ENCODE results near the gene PNMA1. TPM values are rescaled to one million over a fixed set of nuclear protein-coding genes. Genes with fewer than 3 reads are reported as not detected.

Gene PNMA1
- total RNA-seq, 2 donors from 2014 or later = 38.1 to 47.5 TPM

- H3K36me3 Mint-ChIP-seq (ENCODE audit: insufficient read depth in 2 of 2) = peaks cover under 1 to 6% of the 10 kb centered on the region in 2 donors
- H3K27me3 Mint-ChIP-seq (ENCODE audit: low read depth) = no peaks in the 10 kb centered on the region
- peaks cover 83% of the 10 kb centered on the region for H3K4me1 Mint-ChIP-seq (ENCODE audit: low read depth)
- no peak for DNase-seq
- H3K27ac Mint-ChIP-seq = peak overlapping the region; percentile 62
- peak overlapping the region; percentile 84 to 94 for H3K4me3 Mint-ChIP-seq
- ATAC-seq (replicated peaks in 1 of 2) = no peak
- no peaks in the 10 kb centered on the region for H3K9me3 Mint-ChIP-seq
These were observed 41.3 kb upstream of the PNMA1 start for GRCh38 chr14:73755434-73756014.

GRCh38 chr14:73754911-73755360 lies 40.8 kb upstream of the PNMA1 start:
- Mint-ChIP-seq H3K4me1 (ENCODE audit: low read depth) (peaks cover 84% of the 10 kb centered on the region), H3K27me3 (ENCODE audit: low read depth) (no peaks in the 10 kb centered on the region), H3K4me3 (peak overlapping the region; percentile 84 to 94), H3K9me3 (no peaks in the 10 kb centered on the region), H3K36me3 (ENCODE audit: insufficient read depth in 2 of 2) (peaks cover 2 to 5% of the 10 kb centered on the region in 2 donors), H3K27ac (peak overlapping the region; percentile 62)
- DNase-seq (no peak), ATAC-seq (replicated peaks in 1 of 2) (no peak)

DNA sequence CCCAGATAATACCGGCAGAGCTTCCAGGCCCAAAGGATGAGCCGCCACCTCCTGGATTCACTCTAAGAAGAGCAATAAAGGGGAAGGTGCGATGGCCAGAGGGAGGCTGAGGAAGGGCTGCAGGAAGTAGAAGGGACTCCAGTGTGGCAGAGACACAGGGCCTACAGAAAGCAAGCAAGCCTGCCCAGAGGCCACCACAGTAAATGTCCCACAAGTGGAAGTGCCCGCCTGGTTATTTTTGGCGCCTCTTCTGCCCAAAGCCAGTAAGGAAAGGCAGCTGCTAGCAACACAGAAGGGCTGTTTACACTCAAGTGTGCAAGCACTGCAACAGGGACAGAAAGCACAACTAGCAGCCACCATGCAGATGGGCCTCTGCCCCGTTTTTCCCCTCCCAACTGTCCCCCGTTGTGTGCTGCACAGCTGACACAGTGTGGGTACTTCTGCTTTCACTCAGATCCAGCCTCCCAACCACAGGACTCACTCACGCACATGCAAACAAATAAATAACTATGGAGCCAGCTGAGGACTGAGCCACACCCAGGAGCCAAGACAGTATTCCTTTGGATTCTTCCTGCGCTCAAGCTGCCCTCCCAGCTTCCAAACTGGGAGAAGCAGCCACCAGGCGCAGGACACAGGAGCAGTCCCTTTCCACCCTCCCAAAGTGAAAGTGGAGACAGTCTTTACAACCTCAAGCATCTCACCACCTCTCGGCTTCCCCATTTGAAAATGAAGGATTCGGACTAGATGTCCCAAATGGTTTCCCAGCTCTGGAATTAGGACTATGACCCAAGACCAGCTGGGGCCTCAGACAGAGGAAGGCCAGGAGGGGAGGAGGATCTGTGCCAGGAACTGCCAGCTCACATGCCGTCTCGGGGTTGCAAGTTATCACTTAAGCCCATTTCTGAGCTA lies 40.0 kb upstream of the PNMA1 start:
- DNase-seq = peak; percentile 75 to 85
- no peaks in the 10 kb centered on the region for H3K9me3 Mint-ChIP-seq
- H3K36me3 Mint-ChIP-seq (ENCODE audit: insufficient read depth in 2 of 2) = peaks cover 2 to 4% of the 10 kb centered on the region in 2 donors
- H3K27ac Mint-ChIP-seq = peak overlapping the region; percentile 62
- H3K27me3 Mint-ChIP-seq (ENCODE audit: low read depth) = no peaks in the 10 kb centered on the region
- peak; percentile 70 to 74 for ATAC-seq (replicated peaks in 1 of 2)
- H3K4me1 Mint-ChIP-seq (ENCODE audit: low read depth) = peaks cover 92% of the 10 kb centered on the region
- peak overlapping the region; percentile 84 to 94 for H3K4me3 Mint-ChIP-seq

DNA sequence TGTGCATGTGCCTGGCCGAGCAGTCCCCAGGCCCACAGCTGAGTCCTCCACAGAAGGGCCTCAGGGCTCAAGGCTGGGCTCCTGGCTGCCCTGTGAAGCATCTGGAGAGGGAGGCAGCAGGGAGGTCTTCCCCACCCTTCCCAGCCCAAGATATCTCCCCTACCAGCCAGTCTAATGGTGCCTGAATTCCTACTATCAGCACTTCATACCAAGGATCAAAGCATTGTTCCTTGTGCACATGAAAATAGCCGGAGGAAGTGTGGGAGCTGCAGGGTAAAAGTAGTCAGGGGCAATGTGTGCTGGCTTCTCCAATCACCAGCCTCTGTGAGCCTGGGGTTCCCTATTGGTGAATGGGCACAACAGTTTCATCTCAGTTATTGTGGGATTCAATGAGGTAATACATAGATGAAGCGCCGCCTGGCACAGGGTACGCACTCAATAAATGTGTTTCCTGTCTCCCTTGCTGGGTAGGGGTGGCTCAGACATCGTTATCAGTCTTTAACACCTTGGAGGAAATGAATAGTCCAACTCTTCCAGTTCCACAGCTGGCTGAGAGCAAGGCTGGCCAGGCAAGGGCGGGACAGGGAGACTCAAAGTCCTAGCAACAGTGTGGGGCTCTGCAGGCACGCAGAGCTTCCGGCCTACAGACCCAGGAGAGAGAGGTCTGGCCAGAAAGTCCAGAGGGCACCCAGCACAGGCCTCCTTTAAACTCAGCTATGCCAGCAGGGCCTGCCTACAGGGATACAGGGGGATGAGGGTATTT lies 39.1 kb upstream of the PNMA1 start:
- peak overlapping the region; percentile 84 to 94 for H3K4me3 Mint-ChIP-seq
- H3K9me3 Mint-ChIP-seq = no peaks in the 10 kb centered on the region
- H3K27ac Mint-ChIP-seq = peak overlapping the region; percentile 62
- H3K4me1 Mint-ChIP-seq (ENCODE audit: low read depth) = peaks cover 100% of the 10 kb centered on the region
- H3K27me3 Mint-ChIP-seq (ENCODE audit: low read depth) = no peaks in the 10 kb centered on the region
- peak; percentile 16 to 28 for ATAC-seq (replicated peaks in 1 of 2)
- peaks cover 2 to 4% of the 10 kb centered on the region in 2 donors for H3K36me3 Mint-ChIP-seq (ENCODE audit: insufficient read depth in 2 of 2)
- DNase-seq = no peak

- DNase-seq = no peak
- H3K4me3 Mint-ChIP-seq = peak overlapping the region; percentile 73 to 94
- no peaks in the 10 kb centered on the region for H3K27me3 Mint-ChIP-seq (ENCODE audit: low read depth)
- H3K4me1 Mint-ChIP-seq (ENCODE audit: low read depth) = peaks cover 100% of the 10 kb centered on the region
- peak overlapping the region; percentile 91 for H3K27ac Mint-ChIP-seq
- H3K9me3 Mint-ChIP-seq = no peaks in the 10 kb centered on the region
- peaks cover 1 to 5% of the 10 kb centered on the region in 2 donors for H3K36me3 Mint-ChIP-seq (ENCODE audit: insufficient read depth in 2 of 2)
- ATAC-seq (replicated peaks in 1 of 2) = no peak
These were observed 38.3 kb upstream of the PNMA1 start for GRCh38 chr14:73752297-73752992.

DNA sequence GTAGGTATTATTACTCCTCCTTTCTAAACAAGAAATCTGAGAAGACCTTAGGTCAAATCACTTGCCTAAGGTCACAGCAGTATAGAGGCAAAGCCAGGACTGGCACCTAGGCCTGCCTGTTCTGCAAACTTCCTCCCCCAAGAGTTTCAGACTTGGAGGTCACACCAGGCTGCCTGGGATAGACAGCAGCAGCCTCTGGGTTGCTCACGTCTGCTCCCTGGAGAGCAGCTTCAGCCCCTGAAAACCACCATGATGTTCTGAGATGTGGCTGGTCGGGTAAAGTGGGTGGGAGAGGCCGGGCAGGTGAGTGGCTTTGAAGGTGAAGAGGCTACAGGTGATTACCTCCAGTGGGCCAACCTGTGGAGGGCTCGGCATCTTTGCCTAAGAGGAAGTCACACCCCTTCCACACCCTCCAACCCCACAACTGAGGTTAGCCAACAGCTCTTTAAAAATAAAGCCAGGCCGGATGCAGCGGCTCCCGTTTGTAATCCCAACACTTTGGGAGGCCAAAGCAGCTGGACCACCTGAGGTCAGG lies 37.0 kb upstream of the PNMA1 start:
- no peaks in the 10 kb centered on the region for H3K9me3 Mint-ChIP-seq
- peak overlapping the region; percentile 73 to 94 for H3K4me3 Mint-ChIP-seq
- DNase-seq (no peak), ATAC-seq (replicated peaks in 1 of 2) (no peak)
- H3K36me3 Mint-ChIP-seq (ENCODE audit: insufficient read depth in 2 of 2) = peaks cover 0 to 5% of the 10 kb centered on the region in 2 donors
- no peaks in the 10 kb centered on the region for H3K27me3 Mint-ChIP-seq (ENCODE audit: low read depth)
- H3K27ac Mint-ChIP-seq = peak overlapping the region; percentile 60
- peaks cover 99% of the 10 kb centered on the region for H3K4me1 Mint-ChIP-seq (ENCODE audit: low read depth)

- Mint-ChIP-seq H3K27me3 (ENCODE audit: low read depth) (no peaks in the 10 kb centered on the region), H3K4me1 (ENCODE audit: low read depth) (peaks cover 99% of the 10 kb centered on the region), H3K4me3 (peak overlapping the region in 1 of 2 donors; percentile 50), H3K9me3 (no peaks in the 10 kb centered on the region), H3K36me3 (ENCODE audit: insufficient read depth in 2 of 2) (peaks cover 0 to 5% of the 10 kb centered on the region in 2 donors), H3K27ac (no peak overlapping the region)
- ATAC-seq (replicated peaks in 1 of 2) (no peak), DNase-seq (no peak)
These were observed 36.3 kb upstream of the PNMA1 start for GRCh38 chr14:73750531-73750901.

- Mint-ChIP-seq H3K9me3 (no peaks in the 10 kb centered on the region), H3K4me1 (ENCODE audit: low read depth) (peaks cover 99% of the 10 kb centered on the region), H3K4me3 (peak overlapping the region; percentile 15 to 50), H3K27me3 (ENCODE audit: low read depth) (no peaks in the 10 kb centered on the region), H3K27ac (no peak overlapping the region), H3K36me3 (ENCODE audit: insufficient read depth in 2 of 2) (peaks cover 0 to 5% of the 10 kb centered on the region in 2 donors)
- ATAC-seq (replicated peaks in 1 of 2) = no peak
- DNase-seq = no peak
These were observed 35.7 kb upstream of the PNMA1 start for GRCh38 chr14:73749706-73750530.

- Mint-ChIP-seq H3K27ac (peak overlapping the region; percentile 36), H3K4me3 (peak overlapping the region; percentile 11 to 65), H3K9me3 (no peaks in the 10 kb centered on the region), H3K4me1 (ENCODE audit: low read depth) (peaks cover 99% of the 10 kb centered on the region), H3K27me3 (ENCODE audit: low read depth) (no peaks in the 10 kb centered on the region), H3K36me3 (ENCODE audit: insufficient read depth in 2 of 2) (peaks cover 0 to 5% of the 10 kb centered on the region in 2 donors)
- ATAC-seq (replicated peaks in 1 of 2) (no peak), DNase-seq (no peak)
These were observed 34.7 kb upstream of the PNMA1 start for GRCh38 chr14:73748858-73749357.

GRCh38 chr14:73747379-73748211 lies 33.4 kb upstream of the PNMA1 start:
- DNase-seq (no peak), ATAC-seq (replicated peaks in 1 of 2) (no peak)
- peaks cover 99% of the 10 kb centered on the region for H3K4me1 Mint-ChIP-seq (ENCODE audit: low read depth)
- H3K9me3 Mint-ChIP-seq = no peaks in the 10 kb centered on the region
- peak overlapping the region; percentile 89 for H3K27ac Mint-ChIP-seq
- H3K36me3 Mint-ChIP-seq (ENCODE audit: insufficient read depth in 2 of 2) = peaks cover 0 to 5% of the 10 kb centered on the region in 2 donors
- peak overlapping the region; percentile 56 to 66 for H3K4me3 Mint-ChIP-seq
- H3K27me3 Mint-ChIP-seq (ENCODE audit: low read depth) = no peaks in the 10 kb centered on the region

Measured in activated T-cell treated with anti-CD3 and anti-CD28 coated beads, Interleukin-2, amount 50 U/mL, for 72 hours (primary cell).